ENCODE results near the gene CNGA3. TPM values are rescaled to one million over a fixed set of nuclear protein-coding genes. Genes with fewer than 3 reads are reported as not detected.

The CNGA3 gene
- total RNA-seq, 4 donors from 2014 or later = not detected

DNA sequence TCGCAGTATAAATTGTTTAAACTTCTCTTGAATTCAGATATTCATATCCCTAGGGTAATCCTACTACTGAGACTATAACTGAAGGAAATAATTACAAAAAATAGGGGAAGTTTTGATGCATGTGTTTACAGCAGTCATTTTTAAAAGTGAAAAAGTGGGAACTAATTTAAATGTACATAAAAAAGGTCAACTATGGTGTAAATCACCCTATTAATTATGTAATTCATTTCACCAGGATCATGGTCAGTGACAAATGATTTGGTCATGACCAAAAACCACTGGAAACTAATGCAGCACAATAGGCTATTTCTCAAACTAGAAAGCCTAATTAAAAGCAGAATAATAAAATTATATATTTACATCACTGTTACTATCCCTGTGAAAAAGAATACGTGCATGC, 5.0 kb upstream of the CNGA3 start:
- no peaks in the 10 kb centered on the region for H3K4me1 ChIP-seq
- H3K9me3 ChIP-seq = no peaks in the 10 kb centered on the region
- no peak overlapping the region for H3K4me3 ChIP-seq
- no peak for TF ChIP-seq POLR2A (IDR thresholded peaks at IDR 0.05)
- TF ChIP-seq, protein P1, sequence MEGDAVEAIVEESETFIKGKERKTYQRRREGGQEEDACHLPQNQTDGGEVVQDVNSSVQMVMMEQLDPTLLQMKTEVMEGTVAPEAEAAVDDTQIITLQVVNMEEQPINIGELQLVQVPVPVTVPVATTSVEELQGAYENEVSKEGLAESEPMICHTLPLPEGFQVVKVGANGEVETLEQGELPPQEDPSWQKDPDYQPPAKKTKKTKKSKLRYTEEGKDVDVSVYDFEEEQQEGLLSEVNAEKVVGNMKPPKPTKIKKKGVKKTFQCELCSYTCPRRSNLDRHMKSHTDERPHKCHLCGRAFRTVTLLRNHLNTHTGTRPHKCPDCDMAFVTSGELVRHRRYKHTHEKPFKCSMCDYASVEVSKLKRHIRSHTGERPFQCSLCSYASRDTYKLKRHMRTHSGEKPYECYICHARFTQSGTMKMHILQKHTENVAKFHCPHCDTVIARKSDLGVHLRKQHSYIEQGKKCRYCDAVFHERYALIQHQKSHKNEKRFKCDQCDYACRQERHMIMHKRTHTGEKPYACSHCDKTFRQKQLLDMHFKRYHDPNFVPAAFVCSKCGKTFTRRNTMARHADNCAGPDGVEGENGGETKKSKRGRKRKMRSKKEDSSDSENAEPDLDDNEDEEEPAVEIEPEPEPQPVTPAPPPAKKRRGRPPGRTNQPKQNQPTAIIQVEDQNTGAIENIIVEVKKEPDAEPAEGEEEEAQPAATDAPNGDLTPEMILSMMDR (IDR thresholded peaks at IDR 0.05) = no peak
- no peak overlapping the region for H3K27ac ChIP-seq
- no peak for DNase-seq
- no peaks in the 10 kb centered on the region for H3K27me3 ChIP-seq
- intact Hi-C loops (cut with DNase I; ENCODE audit: low total_unique reads) = no loop called here
- no peaks in the 10 kb centered on the region for H3K36me3 ChIP-seq

DNA sequence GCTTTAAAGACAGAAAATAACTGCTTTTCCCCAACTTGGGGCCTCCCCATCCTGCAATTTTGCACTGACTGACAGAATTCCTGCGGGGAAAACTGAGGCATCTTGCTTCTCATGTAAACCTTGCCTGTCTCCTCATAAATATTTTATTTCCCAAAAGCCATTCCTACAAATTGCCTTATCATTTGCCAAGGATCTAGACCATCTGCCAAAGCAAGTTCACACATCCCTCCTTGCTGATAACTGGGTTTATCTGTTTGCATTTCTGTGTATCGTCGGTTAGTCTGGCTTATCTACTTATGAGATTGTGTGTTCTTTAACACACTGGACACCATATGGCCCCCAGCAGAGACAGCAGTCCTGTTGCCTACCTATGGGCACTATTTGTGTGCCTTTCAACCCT, 3.0 kb upstream of the CNGA3 start:
- TF ChIP-seq, protein P1 (IDR thresholded peaks at IDR 0.05) = no peak
- no peak for TF ChIP-seq POLR2A (IDR thresholded peaks at IDR 0.05)
- Histone ChIP-seq H3K27me3 (peaks cover 4 to 17% of the 10 kb centered on the region in 2 donors), H3K36me3 (no peaks in the 10 kb centered on the region), H3K4me3 (no peak overlapping the region), H3K4me1 (no peaks in the 10 kb centered on the region), H3K9me3 (no peaks in the 10 kb centered on the region), H3K27ac (no peak overlapping the region)
- no peak for DNase-seq
- intact Hi-C loops (cut with DNase I; ENCODE audit: low total_unique reads) = no loop called here

DNA sequence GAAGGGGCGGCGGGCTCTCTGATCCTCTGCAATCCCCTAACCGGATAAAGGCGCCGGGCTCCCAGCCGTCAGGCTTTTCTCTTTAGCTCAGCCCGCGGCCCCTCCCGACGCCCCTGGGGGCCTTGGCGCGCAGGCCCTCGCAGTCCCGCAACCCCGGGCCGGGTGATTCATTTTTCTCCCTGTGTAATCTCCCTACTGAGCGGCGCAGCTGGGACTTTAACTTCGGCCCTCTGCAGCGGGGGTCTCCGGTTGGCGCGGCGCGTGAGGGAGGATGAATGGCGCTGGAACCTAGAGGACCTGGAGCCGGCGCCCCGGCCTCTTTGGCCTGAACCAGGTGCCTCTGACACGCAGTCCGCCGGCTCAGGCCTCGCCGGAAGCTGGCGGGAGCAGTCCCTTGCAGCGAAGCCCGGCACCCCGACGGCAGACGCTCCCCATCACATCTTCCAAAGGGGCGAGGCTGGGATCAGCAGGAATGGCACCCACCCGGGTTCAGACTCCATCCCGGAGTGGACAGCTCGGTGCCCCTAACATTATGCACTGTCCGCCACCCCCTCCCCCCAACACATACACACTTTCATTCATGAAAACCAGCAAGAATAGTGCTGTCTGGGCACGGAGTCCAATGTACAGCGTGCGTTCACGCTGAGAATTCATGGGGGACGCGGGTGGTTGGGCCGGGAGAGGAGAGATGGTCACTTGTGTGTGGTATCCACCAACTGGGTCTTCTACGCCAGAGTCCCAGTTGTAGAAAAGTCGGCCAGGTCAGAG, 1.2 kb downstream of the CNGA3 start:
- no peak overlapping the region for H3K4me3 ChIP-seq
- H3K36me3 ChIP-seq = no peaks in the 10 kb centered on the region
- DNase-seq = no peak
- H3K4me1 ChIP-seq = no peaks in the 10 kb centered on the region
- TF ChIP-seq, protein P1 (IDR thresholded peaks at IDR 0.05) = no peak
- no peak for TF ChIP-seq POLR2A (IDR thresholded peaks at IDR 0.05)
- intact Hi-C loops (cut with DNase I; ENCODE audit: low total_unique reads) = no loop called here
- no peaks in the 10 kb centered on the region for H3K9me3 ChIP-seq
- no peak overlapping the region for H3K27ac ChIP-seq
- H3K27me3 ChIP-seq = peaks cover 4 to 20% of the 10 kb centered on the region in 2 donors

DNA sequence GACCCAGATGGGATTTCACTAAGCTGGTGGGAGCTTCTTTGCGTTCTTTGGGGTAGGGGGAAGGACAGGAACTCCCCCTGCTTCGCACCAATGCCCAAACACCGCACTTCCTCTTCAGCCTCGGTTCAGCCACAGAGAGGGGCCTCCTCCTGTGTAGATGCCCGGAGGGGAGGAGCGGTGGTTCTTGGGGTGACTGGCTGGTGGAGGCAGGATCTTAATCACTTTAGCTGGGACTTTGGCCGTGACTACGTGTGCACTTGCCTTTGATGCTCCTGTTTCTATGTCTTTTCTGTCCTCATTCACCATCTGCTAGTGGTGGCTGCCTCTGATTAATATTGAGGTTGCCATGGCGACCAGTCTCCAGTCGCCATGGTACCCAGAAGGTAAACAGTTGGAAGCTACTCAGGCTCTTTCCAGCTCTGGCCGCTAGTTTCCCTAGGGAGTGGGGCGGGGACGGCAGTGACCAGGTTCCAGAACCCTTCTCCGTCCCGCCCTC, 1.9 kb downstream of the CNGA3 start:
- peaks cover 4 to 20% of the 10 kb centered on the region in 2 donors for H3K27me3 ChIP-seq
- intact Hi-C loops (cut with DNase I; ENCODE audit: low total_unique reads) = no loop called here
- TF ChIP-seq POLR2A (IDR thresholded peaks at IDR 0.05) = no peak
- TF ChIP-seq, protein P1 (IDR thresholded peaks at IDR 0.05) = no peak
- H3K9me3 ChIP-seq = no peaks in the 10 kb centered on the region
- H3K36me3 ChIP-seq = no peaks in the 10 kb centered on the region
- no peaks in the 10 kb centered on the region for H3K4me1 ChIP-seq
- H3K27ac ChIP-seq = no peak overlapping the region
- H3K4me3 ChIP-seq = no peak overlapping the region
- no peak for DNase-seq

DNA sequence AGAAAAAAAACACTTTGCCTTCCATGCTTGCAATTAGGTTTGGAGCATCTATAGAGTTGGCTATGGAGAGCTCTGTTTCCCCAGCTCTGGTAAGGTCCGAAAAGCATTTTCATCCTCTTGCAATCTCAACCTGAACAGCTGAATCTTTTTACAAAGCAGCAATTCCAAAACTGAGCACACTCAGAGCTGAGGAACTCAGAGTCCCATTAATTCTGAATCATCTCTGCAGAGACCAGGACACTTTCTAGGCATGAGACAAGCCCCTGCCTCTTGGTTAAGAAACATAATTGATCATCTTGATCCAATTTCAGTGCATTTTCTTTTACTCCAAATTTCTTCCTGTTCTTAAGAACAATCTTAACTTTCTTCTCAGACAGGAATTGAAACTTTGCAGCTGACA, 4.2 kb downstream of the CNGA3 start:
- TF ChIP-seq POLR2A (IDR thresholded peaks at IDR 0.05) = no peak
- TF ChIP-seq, protein P1 (IDR thresholded peaks at IDR 0.05) = no peak
- H3K27me3 ChIP-seq = peaks cover 4 to 20% of the 10 kb centered on the region in 2 donors
- no peaks in the 10 kb centered on the region for H3K9me3 ChIP-seq
- intact Hi-C loops (cut with DNase I; ENCODE audit: low total_unique reads) = no loop called here
- DNase-seq = no peak
- no peaks in the 10 kb centered on the region for H3K36me3 ChIP-seq
- H3K4me3 ChIP-seq = no peak overlapping the region
- H3K27ac ChIP-seq = no peak overlapping the region
- H3K4me1 ChIP-seq = no peaks in the 10 kb centered on the region
